Cardiac muscle cell (in vitro differentiated cells and primary cell): ENCODE data around the gene DBP. TPM values are rescaled to one million over a fixed set of nuclear protein-coding genes. Genes with fewer than 3 reads are reported as not detected.
"Not testable (repeated sequence)": the region's sequence is repeated elsewhere in the genome, so short reads cannot be mapped to it uniquely, and the experiment has no call there.

Experiments
- DNase-seq, 2 donors: peaks; one replicate each; pipeline versions ENCODE4 v3.0.0 to v3.0.0-alpha.2; 2010 to 2017; ENCODE audit warnings: low read depth in 1 of 2, low spot score in 1 of 2
- H3K27ac ChIP-seq: fragments of 200-600 bp; sonication (generic); 2 replicates; pipeline ENCODE4 v1.5.1; 2016
- H3K27me3 ChIP-seq: fragments of 200-600 bp; sonication (generic); 2 replicates; pipeline ENCODE4 v1.6.0; 2016; ENCODE audit warnings: control low read depth
- H3K36me3 ChIP-seq: fragments of 200-600 bp; sonication (generic); 2 replicates; pipeline ENCODE4 v1.5.1; 2016; ENCODE audit warnings: control low read depth
- H3K4me1 ChIP-seq: fragments of 200-600 bp; sonication (generic); 2 replicates; pipeline ENCODE4 v1.8.1; 2017; ENCODE audit warnings: low read depth, mild to moderate bottlenecking, mixed run types
- H3K4me3 ChIP-seq: fragments of 200-600 bp; sonication (generic); 2 replicates; pipeline ENCODE4 v1.5.1; 2016; ENCODE audit warnings: mild to moderate bottlenecking
- H3K9me3 ChIP-seq: fragments of 200-600 bp; sonication (generic); 2 replicates; pipeline ENCODE4 v1.5.1; 2017; ENCODE audit warnings: low read depth, mild to moderate bottlenecking, control low read depth
- polyA plus RNA-seq: library from polyadenylated mRNA; unstranded; fragments of >200 nt; fragmentation: Nextera tagmentation; extraction: Ambion mirVana; gene quantifications from 2 replicates; pipeline ENCODE4 v1.2.1, GENCODE V29; 2016
- total RNA-seq: library from RNA; depleted of rRNA; stranded (reverse); fragments of >200 nt; gene quantifications from 2 replicates; pipeline ENCODE4 v1.2.3, GENCODE V29; 2016
- TF ChIP-seq, protein P1 (sequence below): IDR thresholded peaks from 2 replicates; pipeline ENCODE4 v1.5.1; 2012; ENCODE audit warnings: low read depth, mild to moderate bottlenecking, low read length

Gene DBP
- total and polyA plus RNA-seq, 2 experiments from 2014 or later, result 23.3 to 30.0 TPM

DNA sequence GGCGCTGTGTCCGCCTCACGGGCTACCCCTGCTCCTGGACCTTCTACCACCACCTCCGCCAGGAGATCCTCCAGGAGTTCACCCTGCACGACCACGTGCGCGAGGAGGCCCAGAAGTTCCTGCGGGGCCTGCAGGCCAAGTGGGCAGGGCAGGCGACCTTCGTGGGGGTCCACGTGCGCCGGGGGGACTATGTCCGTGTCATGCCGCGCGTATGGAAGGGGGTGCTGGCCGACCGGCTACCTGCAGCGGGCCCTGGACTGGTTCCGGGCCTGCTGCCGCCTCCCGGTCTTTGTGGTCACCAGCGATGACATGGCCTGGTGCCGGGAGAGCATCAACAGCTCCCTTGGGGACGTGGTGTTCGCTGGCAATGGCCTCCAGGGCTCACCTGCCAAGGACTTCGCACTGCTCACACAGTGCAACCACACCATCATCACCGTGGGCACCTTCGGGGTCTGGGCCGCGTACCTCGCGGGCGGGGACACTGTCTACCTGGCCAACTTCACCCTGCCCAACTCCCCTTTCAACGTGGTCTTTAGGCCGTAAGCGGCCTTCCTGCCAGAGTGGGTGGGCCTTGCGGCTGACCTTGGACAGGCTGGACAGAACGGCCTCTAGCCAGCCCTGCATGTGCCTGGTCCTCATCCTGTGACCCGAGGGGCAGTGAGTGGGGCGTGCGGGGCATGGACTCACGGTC lies 43.4 kb upstream of the DBP start:
- Histone ChIP-seq H3K9me3 (no peaks in the 10 kb centered on the region), H3K4me1 (no peaks in the 10 kb centered on the region), H3K4me3 (no peak overlapping the region), H3K27ac (no peak overlapping the region), H3K27me3 (no peaks in the 10 kb centered on the region), H3K36me3 (no peaks in the 10 kb centered on the region)
- TF ChIP-seq, protein P1, sequence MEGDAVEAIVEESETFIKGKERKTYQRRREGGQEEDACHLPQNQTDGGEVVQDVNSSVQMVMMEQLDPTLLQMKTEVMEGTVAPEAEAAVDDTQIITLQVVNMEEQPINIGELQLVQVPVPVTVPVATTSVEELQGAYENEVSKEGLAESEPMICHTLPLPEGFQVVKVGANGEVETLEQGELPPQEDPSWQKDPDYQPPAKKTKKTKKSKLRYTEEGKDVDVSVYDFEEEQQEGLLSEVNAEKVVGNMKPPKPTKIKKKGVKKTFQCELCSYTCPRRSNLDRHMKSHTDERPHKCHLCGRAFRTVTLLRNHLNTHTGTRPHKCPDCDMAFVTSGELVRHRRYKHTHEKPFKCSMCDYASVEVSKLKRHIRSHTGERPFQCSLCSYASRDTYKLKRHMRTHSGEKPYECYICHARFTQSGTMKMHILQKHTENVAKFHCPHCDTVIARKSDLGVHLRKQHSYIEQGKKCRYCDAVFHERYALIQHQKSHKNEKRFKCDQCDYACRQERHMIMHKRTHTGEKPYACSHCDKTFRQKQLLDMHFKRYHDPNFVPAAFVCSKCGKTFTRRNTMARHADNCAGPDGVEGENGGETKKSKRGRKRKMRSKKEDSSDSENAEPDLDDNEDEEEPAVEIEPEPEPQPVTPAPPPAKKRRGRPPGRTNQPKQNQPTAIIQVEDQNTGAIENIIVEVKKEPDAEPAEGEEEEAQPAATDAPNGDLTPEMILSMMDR, result no peak
- DNase-seq, result no peak

DNA sequence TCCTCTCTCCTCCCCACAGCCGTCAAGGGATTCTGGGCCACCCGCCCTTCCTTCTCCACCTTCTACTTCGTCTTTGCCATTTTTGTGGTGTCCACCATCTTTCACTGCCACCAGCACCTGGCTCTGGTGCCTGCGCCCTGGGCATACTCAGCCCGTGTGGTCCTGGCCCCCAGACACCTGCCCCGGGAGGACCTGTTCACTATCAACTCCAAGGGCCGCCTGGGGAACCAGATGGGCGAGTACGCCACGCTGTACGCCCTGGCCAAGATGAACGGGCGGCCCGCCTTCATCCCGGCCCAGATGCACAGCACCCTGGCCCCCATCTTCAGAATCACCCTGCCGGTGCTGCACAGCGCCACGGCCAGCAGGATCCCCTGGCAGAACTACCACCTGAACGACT lies 42.8 kb upstream of the DBP start:
- H3K27me3 ChIP-seq, H3K36me3 ChIP-seq, DNase-seq, H3K4me1 ChIP-seq, H3K27ac ChIP-seq, H3K4me3 ChIP-seq, H3K9me3 ChIP-seq: not testable (repeated sequence)

DNA sequence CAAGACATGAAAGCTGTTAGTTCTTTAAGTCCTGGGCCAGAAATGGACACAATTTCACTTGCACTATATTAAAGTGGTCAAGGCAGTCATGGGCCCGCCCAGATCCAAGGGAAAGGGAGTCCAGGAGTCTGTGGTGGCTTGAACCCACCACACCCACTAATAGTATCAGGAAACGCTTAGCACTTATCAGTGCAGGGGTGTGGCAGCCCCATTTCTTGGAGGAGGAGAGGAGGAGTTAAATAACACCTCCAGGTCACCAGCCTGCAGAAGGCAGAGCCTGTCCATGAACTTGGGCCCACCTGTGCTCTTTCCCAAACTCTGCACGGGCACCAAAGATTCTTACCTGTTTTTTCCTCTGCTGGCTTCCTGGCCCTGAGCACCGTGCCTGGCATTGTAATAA lies 41.0 kb upstream of the DBP start:
- Histone ChIP-seq H3K36me3 (no peaks in the 10 kb centered on the region), H3K27ac (no peak overlapping the region), H3K4me1 (no peaks in the 10 kb centered on the region), H3K9me3 (no peaks in the 10 kb centered on the region), H3K4me3 (no peak overlapping the region), H3K27me3 (no peaks in the 10 kb centered on the region)
- TF ChIP-seq, protein P1, result no peak
- no peak for DNase-seq

DNA sequence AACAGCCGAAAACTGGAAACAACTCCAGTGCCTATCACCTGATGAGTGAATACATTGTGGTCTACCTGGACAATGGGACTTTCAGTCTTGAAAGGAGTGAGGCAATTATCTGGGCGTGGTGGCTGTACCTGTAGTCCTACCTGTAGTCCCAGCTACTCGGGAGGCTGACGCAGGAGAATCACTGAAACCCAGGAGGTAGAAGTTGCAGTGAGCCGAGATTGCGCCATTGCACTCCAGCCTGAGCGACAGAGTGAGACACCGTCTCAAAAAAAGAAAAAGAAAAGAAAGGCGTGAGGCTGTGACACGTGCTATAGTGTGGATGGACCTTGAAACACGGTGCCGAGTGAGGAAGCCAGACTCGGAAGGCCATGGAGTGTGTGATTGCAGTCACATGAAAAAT lies 39.7 kb upstream of the DBP start:
- no peak overlapping the region for H3K27ac ChIP-seq
- H3K4me3 ChIP-seq, result no peak overlapping the region
- no peak for DNase-seq
- H3K36me3 ChIP-seq, result no peaks in the 10 kb centered on the region
- no peaks in the 10 kb centered on the region for H3K27me3 ChIP-seq
- TF ChIP-seq, protein P1, result no peak
- H3K9me3 ChIP-seq, result no peaks in the 10 kb centered on the region
- no peaks in the 10 kb centered on the region for H3K4me1 ChIP-seq

DNA sequence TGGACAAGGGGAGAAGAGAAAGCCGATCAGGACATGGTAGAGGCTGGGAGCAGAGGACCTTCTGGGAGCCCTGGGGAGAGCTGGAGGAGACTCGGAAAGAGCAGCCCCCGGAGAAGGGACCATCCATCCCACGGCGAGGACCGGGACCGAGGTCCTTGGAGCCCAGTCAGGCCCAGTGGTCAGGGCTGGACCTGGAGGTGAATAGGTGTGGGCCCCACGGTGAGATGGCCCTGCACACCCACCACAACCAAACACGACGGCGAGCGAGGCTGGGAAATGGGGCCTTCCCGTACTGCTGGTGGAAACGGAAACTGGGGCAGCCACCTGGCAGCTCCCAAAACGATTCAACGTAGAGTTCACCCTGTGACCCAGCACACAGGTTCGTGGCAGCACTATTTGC lies 39.3 kb upstream of the DBP start:
- Histone ChIP-seq H3K4me1 (no peaks in the 10 kb centered on the region), H3K9me3 (no peaks in the 10 kb centered on the region), H3K4me3 (no peak overlapping the region), H3K36me3 (no peaks in the 10 kb centered on the region), H3K27me3 (no peaks in the 10 kb centered on the region), H3K27ac (no peak overlapping the region)
- no peak for DNase-seq
- TF ChIP-seq, protein P1, result no peak

DNA sequence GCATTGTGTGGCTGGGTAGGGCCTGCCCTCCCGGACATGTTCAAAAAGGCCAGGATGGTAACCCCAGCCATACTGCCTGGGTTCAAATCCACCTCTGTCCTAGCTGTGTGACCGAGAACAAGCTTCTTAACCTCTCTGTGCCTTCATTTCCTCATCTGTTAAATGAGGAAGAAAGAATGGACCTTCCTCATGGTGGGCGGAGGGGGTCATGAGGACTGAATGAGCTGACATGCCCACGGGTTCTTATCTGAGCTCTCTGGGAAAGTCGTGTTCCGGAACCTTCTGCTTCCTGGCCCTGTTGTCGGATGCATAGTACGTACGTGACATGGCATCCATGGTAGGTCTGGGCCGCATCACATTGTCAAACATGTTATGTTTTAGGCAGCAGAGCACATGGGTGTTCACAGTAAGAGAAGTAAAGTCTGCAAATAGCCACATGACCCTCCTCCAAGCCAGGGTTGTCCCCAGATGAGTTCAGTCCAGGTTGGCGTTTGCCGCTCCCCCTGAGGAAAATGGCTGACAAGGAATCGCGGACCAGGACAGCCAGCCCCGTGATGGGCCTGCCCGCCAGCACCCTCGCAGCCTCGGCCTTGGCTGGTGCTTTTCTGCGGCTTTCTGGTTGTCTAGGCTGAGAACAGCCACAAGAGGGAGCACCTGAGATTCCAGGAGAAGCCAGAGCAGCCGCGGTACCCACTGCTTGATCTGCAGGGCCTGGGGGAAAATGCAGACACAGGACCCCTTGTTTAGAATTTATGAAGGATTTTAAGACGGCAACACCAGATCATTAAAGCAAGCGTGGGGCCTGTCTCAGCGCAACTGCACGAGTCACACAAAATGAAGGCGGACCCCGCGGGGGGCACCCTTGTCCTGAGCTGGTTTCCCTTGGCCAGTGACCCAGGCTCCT lies 38.0 kb upstream of the DBP start:
- Histone ChIP-seq H3K27ac (no peak overlapping the region), H3K4me3 (no peak overlapping the region), H3K36me3 (no peaks in the 10 kb centered on the region), H3K9me3 (no peaks in the 10 kb centered on the region), H3K27me3 (no peaks in the 10 kb centered on the region), H3K4me1 (no peaks in the 10 kb centered on the region)
- DNase-seq, result peak; percentile 86 to 91
- TF ChIP-seq, protein P1, result peak; percentile 87
